HG03565 (cell line): ENCODE data around the gene ZNF286A.
"Not testable (repeated sequence)": the region's sequence is repeated elsewhere in the genome, so short reads cannot be mapped to it uniquely, and the experiment has no call there.

Experiments used
- ATAC-seq: cut with Tn5 transposase; IDR thresholded peaks from one replicate; pipeline ENCODE4 v1.9.1; 2021; ENCODE audit warnings: mild to moderate bottlenecking, moderate library complexity; ENCODE audit not compliant: unreplicated experiment

Gene ZNF286A

DNA sequence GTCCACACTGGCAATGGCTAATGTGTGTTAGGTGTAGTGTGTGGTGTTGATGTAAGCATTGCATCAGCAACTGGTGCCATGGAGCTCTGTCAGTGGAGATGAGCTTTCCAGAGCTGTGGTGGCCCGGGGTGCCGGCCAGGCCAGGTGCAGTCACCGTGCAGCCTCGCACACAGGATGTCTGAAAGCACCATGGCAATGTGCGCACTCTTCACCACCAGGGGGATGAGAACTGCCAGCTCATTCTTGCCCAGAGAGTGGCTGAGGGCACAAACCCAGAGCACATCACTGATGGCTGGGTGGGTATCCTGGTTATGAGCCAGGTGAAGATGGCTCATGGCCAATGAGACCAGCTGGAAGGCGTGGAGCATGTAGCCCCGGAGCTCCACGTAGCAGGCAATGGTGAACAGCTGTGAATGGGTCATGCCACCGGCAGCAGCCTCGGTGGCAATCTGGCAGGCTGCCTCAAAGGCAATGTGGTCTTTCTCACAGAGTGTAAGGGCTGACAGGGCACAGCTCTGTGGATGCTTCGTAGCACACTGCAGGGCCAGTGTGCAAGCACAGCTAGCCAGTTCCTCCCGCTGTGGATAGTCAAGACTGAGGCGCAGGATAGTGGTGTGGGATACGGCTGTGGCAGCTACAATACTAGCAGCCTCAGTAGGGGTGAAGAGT is 69.4 kb downstream of the ZNF286A start:
- ATAC-seq, result not testable (repeated sequence)
